Measurements from ENCODE around the gene ALG3.
A peak's percentile ranks its signal among the peaks of the same experiment; 100 is the strongest.
"Not testable (repeated sequence)": the region's sequence is repeated elsewhere in the genome, so short reads cannot be mapped to it uniquely, and the experiment has no call there.

ALG3 gene

GRCh38 chr3:184248454-184249411 is at the start of gene ALG3:
Gene ALG3, minus strand, starts transcription at chr3:184248962. Its CDS starts 22 bp downstream, at chr3:184248940.
- peak within 1 kb of the TSS; percentile 65 to 97 (median 88) for H3K4me3 ChIP-seq
- peak within 1 kb of the TSS; percentile 71 to 97 (median 92) for H3K27ac ChIP-seq

DNA sequence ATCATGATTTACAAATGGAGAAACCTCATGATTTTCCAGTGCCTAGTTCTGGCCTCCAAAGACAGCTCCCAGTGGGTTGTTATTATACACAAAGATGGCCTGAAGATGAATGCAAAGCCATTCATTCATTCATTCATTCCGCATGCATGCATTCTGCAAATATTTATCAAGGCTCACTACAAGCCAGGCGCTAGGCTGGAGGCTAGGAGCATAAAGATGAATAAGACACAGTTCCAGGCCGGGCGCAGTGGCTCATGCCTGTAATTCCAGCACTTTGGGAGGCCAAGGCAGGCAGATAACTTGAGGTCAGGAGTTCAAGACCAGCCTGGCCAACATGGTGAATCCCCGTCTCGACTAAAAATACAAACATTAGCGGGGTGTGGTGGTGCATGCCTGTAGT is 47.9 kb upstream of the ALG3 start:
- Histone ChIP-seq H3K4me3 (no peak overlapping the region), H3K27ac (no peak overlapping the region)

DNA sequence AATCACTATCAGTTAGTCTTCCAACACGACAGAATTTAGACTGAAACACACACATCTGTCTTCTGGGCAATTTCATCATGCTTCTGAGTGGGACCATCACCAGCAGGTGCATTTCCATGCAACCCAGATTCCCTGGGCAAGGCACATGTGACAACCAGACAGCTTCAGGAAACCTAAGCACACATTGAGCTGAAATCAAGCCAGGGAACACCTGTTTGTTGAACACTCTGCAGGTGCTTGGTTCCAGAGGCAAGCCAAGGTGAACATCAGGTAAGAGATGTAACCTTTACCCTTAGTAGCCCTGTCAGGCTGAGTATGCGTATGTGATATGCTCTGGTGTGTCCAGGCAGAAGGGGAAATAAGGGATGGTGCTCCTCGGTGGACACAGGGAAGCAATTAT is 47.0 kb upstream of the ALG3 start:
- no peak overlapping the region for H3K4me3 ChIP-seq
- no peak overlapping the region for H3K27ac ChIP-seq

DNA sequence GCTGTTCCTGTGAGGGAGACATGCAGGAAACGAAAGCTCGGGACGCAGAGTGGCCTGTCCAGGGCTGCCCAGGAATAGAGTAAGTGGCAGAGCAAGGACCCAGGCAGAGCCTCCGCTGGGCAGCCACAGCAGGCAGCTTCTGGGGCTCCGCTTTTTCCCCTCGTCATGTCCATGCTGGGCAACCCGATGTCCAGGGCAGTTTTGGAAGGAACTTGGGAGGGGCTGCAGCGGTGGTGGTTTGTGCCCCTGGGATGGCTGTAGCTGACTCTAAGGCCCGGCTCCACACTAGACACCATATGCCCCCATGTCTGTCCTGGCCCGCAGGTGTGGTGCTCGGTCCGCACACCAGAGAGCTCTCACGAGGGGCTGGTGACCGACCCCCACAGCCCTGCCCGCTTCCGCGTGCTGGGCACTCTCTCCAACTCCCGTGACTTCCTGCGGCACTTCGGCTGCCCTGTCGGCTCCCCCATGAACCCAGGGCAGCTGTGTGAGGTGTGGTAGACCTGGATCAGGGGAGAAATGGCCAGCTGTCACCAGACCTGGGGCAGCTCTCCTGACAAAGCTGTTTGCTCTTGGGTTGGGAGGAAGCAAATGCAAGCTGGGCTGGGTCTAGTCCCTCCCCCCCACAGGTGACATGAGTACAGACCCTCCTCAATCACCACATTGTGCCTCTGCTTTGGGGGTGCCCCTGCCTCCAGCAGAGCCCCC is 43.1 kb upstream of the ALG3 start:
- Histone ChIP-seq H3K27ac (no peak overlapping the region), H3K4me3 (no peak overlapping the region)

DNA sequence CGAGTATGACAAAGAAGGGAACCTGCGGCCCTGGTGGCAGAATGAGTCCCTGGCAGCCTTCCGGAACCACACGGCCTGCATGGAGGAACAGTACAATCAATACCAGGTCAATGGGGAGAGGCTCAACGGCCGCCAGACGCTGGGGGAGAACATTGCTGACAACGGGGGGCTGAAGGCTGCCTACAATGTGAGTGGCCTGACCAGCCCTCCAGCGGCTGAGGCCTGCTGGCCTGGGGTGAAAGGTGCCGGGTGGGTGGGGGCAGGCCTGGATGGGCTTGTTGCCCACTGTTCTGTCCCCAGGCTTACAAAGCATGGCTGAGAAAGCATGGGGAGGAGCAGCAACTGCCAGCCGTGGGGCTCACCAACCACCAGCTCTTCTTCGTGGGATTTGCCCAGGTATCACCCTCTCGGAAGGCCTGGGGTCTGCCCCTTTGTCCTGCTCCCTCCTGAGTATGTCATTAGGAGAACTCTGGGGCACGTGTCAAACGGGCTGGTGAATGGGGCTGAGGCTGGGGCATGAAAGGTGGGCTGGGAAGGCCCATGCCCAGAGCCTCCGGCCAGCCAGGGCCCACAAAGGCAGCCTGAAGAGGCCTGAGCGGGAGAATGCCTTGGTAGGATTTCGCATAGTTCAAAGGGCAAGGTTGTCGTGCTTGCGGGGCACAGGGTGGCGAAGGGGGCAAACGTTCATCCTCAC is 42.4 kb upstream of the ALG3 start:
- Histone ChIP-seq H3K27ac (no peak overlapping the region), H3K4me3 (no peak overlapping the region)

GRCh38 chr3:184290331-184290730 is 41.6 kb upstream of the ALG3 start:
- no peak overlapping the region for H3K27ac ChIP-seq
- no peak overlapping the region for H3K4me3 ChIP-seq

DNA sequence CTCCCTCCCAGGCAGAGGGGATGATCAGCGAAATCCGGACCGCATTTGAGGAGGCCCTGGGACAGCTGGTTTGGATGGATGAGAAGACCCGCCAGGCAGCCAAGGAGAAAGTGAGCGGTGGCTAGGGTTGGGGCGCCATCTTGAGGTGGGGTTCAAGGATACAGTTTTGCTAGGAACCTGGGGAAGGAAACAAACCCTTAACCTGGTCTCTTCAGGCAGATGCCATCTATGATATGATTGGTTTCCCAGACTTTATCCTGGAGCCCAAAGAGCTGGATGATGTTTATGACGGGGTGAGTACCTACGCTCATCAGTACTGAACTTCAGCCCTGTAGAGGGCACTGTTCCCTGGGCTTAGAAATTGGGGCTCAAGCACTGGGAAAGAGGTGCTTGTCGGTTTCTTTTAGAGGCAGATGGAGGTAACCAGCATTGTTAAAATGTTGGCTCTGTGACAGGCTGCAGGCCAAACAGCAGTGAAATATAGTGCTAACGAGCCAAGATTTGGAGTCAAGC is 40.7 kb upstream of the ALG3 start:
- no peak overlapping the region for H3K4me3 ChIP-seq
- no peak overlapping the region for H3K27ac ChIP-seq

GRCh38 chr3:184284696-184285095 is 35.9 kb upstream of the ALG3 start:
- Histone ChIP-seq H3K27ac (no peak overlapping the region), H3K4me3 (no peak overlapping the region)

DNA sequence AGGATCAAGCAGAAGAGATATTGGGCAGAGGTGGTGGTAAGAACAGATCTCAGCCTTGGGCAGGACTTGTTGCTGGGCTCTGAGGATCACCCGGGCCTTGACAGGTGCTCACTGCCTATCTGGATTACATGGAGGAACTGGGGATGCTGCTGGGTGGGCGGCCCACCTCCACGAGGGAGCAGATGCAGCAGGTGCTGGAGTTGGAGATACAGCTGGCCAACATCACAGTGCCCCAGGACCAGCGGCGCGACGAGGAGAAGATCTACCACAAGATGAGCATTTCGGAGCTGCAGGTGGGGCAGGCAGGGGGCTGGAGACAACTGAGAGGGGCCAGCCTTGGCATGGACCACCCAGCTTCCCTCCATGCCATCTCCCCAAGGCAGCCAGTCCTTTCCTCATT is 34.9 kb upstream of the ALG3 start:
- no peak overlapping the region for H3K27ac ChIP-seq

DNA sequence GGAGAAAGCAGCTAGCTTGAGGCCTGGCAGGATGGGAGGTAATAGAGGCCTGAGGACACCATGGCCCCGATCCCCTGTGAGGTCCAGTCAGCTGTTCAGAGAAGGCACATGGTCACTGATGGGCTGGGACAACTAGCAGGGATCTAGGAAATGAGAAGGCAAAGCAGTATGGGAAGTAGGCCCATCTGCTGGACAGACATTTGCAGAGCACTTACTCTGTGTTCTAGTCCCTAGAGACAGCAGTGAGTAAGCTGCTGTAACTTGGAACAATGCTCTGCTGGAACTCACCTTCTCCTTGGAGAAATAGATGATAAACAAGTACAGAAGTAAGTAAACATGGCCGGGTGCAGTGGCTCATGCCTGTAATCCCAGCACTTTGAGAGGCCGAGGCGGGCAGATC is 34.2 kb upstream of the ALG3 start:
- Histone ChIP-seq H3K27ac (no peak overlapping the region), H3K4me3 (no peak overlapping the region)

More for the DNA sequence above, 34.9 kb upstream of the ALG3 start:
- no peak overlapping the region for H3K4me3 ChIP-seq

GRCh38 chr3:184277366-184277765 is 28.6 kb upstream of the ALG3 start:
- H3K27ac ChIP-seq = no peak overlapping the region
- no peak overlapping the region for H3K4me3 ChIP-seq

DNA sequence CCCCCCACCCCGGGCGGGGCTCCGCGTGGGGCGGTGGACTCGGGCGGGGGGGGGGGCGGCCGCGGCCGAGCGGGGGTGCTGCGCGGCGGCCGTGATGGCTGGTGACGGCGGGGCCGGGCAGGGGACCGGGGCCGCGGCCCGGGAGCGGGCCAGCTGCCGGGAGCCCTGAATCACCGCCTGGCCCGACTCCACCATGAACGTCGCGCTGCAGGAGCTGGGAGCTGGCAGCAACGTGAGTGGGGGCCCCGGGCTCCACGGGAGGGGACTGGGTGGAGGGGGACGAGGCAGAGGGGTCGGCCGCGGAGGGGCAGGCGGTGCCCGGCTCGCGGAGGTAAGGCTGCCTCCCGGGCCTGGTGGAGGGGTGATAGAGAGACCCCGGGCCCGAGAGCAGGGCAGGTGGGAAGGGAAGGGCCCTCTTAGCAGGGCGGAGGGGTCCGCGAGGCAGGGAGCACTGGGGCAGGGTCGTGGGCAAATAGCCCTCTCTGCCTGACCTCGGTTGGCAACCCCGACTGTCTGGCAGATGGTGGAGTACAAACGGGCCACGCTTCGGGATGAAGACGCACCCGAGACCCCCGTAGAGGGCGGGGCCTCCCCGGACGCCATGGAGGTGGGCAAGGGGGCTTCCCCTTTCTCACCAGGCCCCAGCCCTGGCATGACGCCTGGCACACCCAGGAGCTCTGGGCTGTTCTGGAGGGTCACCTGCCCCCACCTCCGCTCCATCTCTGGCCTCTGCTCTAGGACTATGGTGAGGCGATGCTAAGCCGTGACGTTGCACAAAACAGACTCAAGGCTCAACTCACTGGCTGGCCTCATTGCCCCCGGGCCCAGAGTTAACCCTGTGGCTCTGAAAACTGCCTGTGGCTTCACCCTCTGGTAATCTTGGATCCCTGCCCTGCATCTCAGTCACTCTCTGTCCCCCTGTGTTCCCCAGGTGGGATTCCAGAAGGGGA is 27.5 kb upstream of the ALG3 start, which contains the start of gene ECE2:
Gene ECE2, plus strand, starts transcription at position 62 of the 950 bp plus-strand sequence. Its CDS starts 132 bp downstream, at position 194.
- H3K27ac ChIP-seq = no peak within 1 kb of the TSS
- no peak within 1 kb of the TSS for H3K4me3 ChIP-seq

DNA sequence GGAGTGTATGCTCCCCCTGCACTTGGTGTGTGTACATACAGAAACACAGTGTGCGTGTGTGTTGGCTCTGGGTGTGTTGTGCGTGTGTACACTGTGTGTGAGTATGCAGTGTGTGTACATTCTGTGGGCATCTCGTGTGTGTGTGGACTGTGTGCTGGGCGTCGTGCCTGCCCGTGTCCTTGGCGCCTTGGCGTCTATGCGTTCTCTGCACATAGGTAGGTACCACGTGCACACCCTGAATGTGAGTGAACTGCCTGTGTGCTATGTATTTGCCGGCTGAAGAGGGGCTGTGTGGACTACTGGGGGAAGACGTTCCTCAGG is 26.6 kb upstream of the ALG3 start:
- Histone ChIP-seq H3K4me3 (no peak overlapping the region), H3K27ac (no peak overlapping the region)

DNA sequence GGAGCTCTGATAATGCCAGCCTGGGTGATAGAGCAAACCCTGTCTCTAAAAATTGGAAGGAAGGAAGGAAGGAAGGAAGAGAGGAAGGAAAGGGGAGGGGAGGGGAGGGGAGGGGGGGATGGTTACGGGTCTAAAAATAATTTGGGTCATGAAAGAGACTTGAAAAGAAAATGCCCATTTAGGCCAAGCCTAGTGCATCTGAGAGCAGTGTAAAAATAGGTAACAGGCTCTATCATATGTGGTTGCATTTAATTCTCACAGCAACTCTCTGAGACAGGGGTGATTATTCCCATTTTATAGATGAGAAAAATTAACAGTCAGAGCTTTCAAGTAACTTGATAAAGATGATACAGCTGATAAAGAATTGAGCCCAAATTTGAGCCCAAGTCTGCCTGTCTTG is 23.5 kb upstream of the ALG3 start:
- Histone ChIP-seq H3K4me3 (no peak overlapping the region), H3K27ac (no peak overlapping the region)

DNA sequence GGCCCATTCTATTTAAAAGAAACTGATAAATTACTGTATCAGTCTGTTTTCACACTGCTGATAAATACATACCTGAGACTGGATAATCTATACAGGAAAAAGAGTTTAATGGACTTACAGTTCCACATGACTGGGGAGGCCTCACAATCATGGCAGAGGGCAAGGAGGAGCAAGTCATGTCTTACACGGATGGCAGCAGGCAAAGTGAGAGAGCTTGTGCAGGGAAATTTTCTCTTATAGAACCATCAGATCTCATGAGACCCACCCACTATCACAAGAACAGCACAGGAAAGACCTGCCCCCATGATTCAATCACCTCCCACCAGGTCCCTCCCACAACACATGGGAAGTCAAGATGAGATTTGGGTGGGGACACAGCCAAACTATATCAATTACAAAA is 18.5 kb upstream of the ALG3 start:
- not testable (repeated sequence) for H3K4me3 ChIP-seq, H3K27ac ChIP-seq

GRCh38 chr3:184262764-184263179 is 14.0 kb upstream of the ALG3 start:
- Histone ChIP-seq H3K27ac (no peak overlapping the region), H3K4me3 (peak overlapping the region in 1 of 7 experiments; percentile 35)

DNA sequence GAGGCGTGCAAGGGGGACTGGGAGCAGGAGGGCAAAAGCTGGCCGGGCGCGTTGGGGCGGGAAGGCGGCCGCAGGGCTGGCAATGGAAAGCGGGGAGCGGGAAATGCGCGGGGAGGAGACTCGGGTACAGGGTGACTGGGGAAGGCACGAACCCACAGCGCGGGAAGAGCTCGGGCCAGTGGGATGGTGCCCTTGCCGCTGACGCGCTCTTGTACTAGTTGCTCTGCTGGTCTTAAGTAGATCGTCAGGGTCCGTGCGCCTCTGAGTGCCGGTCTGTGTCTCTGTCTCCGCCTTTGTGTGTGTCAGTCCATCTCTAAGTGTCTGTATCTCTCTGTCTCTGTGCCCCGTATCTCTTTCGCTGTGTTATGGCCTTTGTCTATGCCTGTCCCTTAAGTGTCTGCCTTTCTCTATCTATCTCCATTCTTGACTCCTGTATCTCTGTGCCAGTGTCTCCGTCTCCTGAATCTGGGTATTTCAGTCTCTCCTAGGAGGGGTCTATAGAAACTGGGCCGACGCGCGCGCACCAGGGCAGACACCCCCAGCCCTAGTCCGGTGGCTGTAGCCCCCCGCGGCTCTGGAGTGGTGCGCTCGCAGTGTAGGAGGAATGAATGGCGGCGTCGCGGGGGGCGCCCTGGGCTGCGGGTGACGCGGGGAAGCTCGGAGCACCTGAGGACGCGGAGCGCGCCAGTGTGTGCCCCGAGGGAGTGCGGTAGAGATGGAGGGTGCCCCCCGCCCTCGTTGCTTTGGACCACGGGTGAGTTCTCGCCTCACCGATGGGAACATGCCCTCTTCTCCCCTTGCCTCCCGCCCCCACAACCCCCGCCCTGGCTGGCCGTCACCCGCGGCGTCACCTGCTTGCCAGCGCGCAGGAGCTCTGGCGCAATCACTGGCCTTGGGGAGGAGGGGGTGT is 13.3 kb upstream of the ALG3 start:
- Histone ChIP-seq H3K4me3 (peak overlapping the region; percentile 33 to 52 (median 46)), H3K27ac (no peak overlapping the region)

DNA sequence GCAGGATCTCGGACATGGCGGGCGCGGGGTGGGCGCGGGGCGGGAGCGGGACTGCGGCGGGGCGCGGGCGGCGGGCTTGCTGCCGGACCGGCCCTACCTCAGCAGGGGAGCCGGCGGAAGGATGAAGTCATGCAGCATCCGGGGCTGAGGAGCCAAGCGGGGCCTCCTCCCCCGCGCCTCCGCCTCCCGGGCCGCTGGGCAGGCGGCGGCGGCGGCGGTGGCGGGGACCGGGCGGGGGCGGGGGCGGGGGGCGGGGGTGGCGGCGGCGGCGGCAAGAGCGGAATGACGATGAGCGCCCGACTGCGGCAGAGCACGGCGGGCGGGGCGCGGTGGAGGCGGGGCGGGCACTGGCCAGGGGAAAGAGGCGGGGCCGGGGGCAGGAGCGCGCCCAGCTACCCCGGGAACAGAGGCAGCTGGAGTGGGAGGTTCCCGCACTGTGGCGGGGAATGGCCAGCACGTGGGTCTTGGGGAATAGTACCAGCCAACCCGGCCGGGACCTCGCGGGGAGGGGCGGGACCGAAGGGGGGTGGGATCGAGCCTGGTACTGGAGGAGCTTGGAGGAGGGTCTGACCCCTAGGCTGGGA is 12.6 kb upstream of the ALG3 start, which contains the start of gene CAMK2N2:
Gene CAMK2N2, minus strand, starts transcription at position 284 of the 584 bp plus-strand sequence. Its CDS starts 268 bp downstream, at position 16.
- H3K27ac ChIP-seq = no peak within 1 kb of the TSS

More for the DNA sequence above, 12.6 kb upstream of the ALG3 start, which contains the start of gene CAMK2N2:
- peak within 1 kb of the TSS; percentile 33 to 52 (median 46) for H3K4me3 ChIP-seq
